ENCODE data around the gene L2HGDH. TPM values are rescaled to one million over a fixed set of nuclear protein-coding genes. Genes with fewer than 3 reads are reported as not detected.
A peak's percentile ranks its signal among the peaks of the same experiment; 100 is the strongest.

The L2HGDH gene
- total and polyA plus RNA-seq, 9 of the 15 experiments (the other 6 are each of a cell fraction or from before 2014, with no cell fraction given): 1.7 to 16.1 (median 10.5) TPM

- H4K20me1 ChIP-seq (replicated peaks; ENCODE audit: control insufficient read depth, insufficient read depth, low read length): no peaks in the 10 kb centered on the region
- ChIA-PET CTCF (ENCODE audit: low intra/inter-chr PET ratio) (no interaction called here), POLR2A (no interaction called here)
- H3K79me2 ChIP-seq (ENCODE audit: control insufficient read depth, insufficient read depth, low read length): peaks cover 7% of the 10 kb centered on the region; the same call in 1 of the 3 replicates
- H3K4me1 ChIP-seq (replicated peaks in 1 of 2; ENCODE audit: control insufficient read depth in 2 of 2, insufficient read depth in 2 of 2, low read length in 2 of 2): peaks cover 3 to 9% of the 10 kb centered on the region in 2 experiments; a peak in 3 of 5 replicates
- H3K9me3 ChIP-seq (replicated peaks; ENCODE audit: control insufficient read depth, insufficient read depth, low read depth, low read length): no peaks in the 10 kb centered on the region
- no peak overlapping the region for H3K4me3 ChIP-seq
- no peak for FAIRE-seq
- no peak overlapping the region for H3K27ac ChIP-seq (ENCODE audit: extremely low read depth, low read depth, low read length)
- no peak overlapping the region for H3K4me2 ChIP-seq (ENCODE audit: insufficient read depth, low read length)
- intact Hi-C loops (cut with micrococcal nuclease): no loop called here
- in situ Hi-C loops (cut with MboI): no loop called here
- no peak for DNase-seq (ENCODE audit: extremely low read depth in 1 of 4, low spot score in 3 of 4)
- no peaks in the 10 kb centered on the region for H3K9me1 ChIP-seq (ENCODE audit: control insufficient read depth, insufficient read depth, low read length)
- H2AFZ ChIP-seq (ENCODE audit: low read depth, low read length): no peak overlapping the region
- ATAC-seq: no peak
- H3K9ac ChIP-seq (ENCODE audit: insufficient read depth in 1 of 2, low read depth in 2 of 2, low read length in 2 of 2): no peak overlapping the region
- no TSS peak for BruUV-seq (replicated peaks)
- no peaks in the 10 kb centered on the region for H3K27me3 ChIP-seq (ENCODE audit: control insufficient read depth in 2 of 2, insufficient read depth in 2 of 2, low read length in 2 of 2)
- TF ChIP-seq AFF4 (CRISPR knock-in tag; IDR thresholded peaks at IDR 0.05): no peak
- no peak for TF ChIP-seq PBX2 (CRISPR knock-in tag; IDR thresholded peaks at IDR 0.05; ENCODE audit: low read depth)
- 0 out of 2 replicates have a peak, but pooled peaks have one; percentile 27 for TF ChIP-seq PBX2 (tag; conservative IDR thresholded peaks at IDR 0.05; ENCODE audit: low read depth)
- peaks cover 17% of the 10 kb centered on the region; the same call in 2 of the 3 replicates for H3K36me3 ChIP-seq (ENCODE audit: control insufficient read depth, insufficient read depth, low read length)
- WGBS (ENCODE audit: insufficient coverage, low coverage, missing lambda C conversion rate): 100% methylated on average over 1 of the region's 2 CpGs
Measured at GRCh38 chr14:50299585-50299984, 12.4 kb downstream of the L2HGDH start.
